Esophagus muscularis mucosa (tissue), 4 donors: Measurements from ENCODE around the gene SLC25A11. TPM values are rescaled to one million over a fixed set of nuclear protein-coding genes. Genes with fewer than 3 reads are reported as not detected.
A peak's percentile ranks its signal among the peaks of the same experiment; 100 is the strongest.

Source experiments
- DNase-seq: peaks from one replicate; pipeline ENCODE4 v3.0.0-alpha.2; 2017; ENCODE audit errors: extremely low spot score
- H3K27ac ChIP-seq, 4 donors: fragments of 200-600 bp; sonication (generic); replicated peaks in 1 of 4; 1 replicate in 3 of 4; 2 replicates in 1 of 4; pipeline ENCODE4 v1.5.1; 2016 to 2019; ENCODE audit warnings: mild to moderate bottlenecking in 1 of 4
- H3K27me3 ChIP-seq, 4 donors: fragments of 200-600 bp; sonication (generic); one replicate each; pipeline versions ENCODE4 v1.5.1 to v1.6.0; 2016 to 2019
- H3K36me3 ChIP-seq, 4 donors: fragments of 200-600 bp; sonication (generic); one replicate each; pipeline ENCODE4 v1.5.1; 2016 to 2019
- H3K4me1 ChIP-seq, 4 donors: fragments of 200-600 bp; sonication (generic); one replicate each; pipeline ENCODE4 v1.5.1; 2016 to 2019
- H3K4me3 ChIP-seq, 4 donors: fragments of 200-600 bp; sonication (generic); 1 replicate in 2 of 4; 2 replicates in 2 of 4; pipeline ENCODE4 v1.5.1; 2016 to 2019; ENCODE audit warnings: mild to moderate bottlenecking in 4 of 4, moderate library complexity in 1 of 4
- H3K9me3 ChIP-seq, 4 donors: fragments of 200-600 bp; sonication (generic); 1 replicate in 3 of 4; 2 replicates in 1 of 4; pipeline ENCODE4 v1.5.1; 2016 to 2019
- CTCF ChIP-seq, 3 experiments: fragments of 200-600 bp in 2 of 3; fragments of 450-650 bp in 1 of 3; sonication (generic) in 2 of 3; IDR thresholded peaks; one replicate each; pipeline ENCODE4 v1.5.1; 2017 to 2019; ENCODE audit warnings: antibody characterized with exemption in 3 of 3, mild to moderate bottlenecking in 2 of 3, moderate library complexity in 1 of 3
- EP300 ChIP-seq: sonication (generic); formaldehyde crosslinking; IDR thresholded peaks from one replicate; pipeline ENCODE4 v1.6.1; 2017; ENCODE audit warnings: antibody characterized with exemption
- POLR2A ChIP-seq: fragments of 450-650 bp; IDR thresholded peaks from one replicate; pipeline ENCODE4 v1.6.1; 2017; ENCODE audit warnings: antibody characterized with exemption, moderate library complexity, mild to moderate bottlenecking, low read depth
- POLR2AphosphoS5 ChIP-seq, 2 donors: sonication (generic); formaldehyde crosslinking; IDR thresholded peaks; one replicate each; pipeline ENCODE4 v1.6.1; 2017; ENCODE audit warnings: antibody characterized with exemption in 2 of 2
- WGBS: methylation state at CpG from one replicate; pipeline ENCODE4 v1.1.5; 2018; 5-methylcytosine and 5-hydroxymethylcytosine counted together
- intact Hi-C: fragments of 100-400 bp; cut with DNase I; formaldehyde crosslinking; loops from one replicate; pipeline ENCODE4 v1.15.1; 2023
- total RNA-seq, 4 donors: library from RNA; depleted of rRNA; stranded (reverse); fragments of >200 nt; gene quantifications; one replicate each; pipeline versions ENCODE4 v1.1.0 to v1.2.1, GENCODE V29; 2016

The SLC25A11 gene
- total RNA-seq, 4 donors from 2014 or later: 38.8 to 73.4 (median 55.5) TPM

GRCh38 chr17:4950746-4951204 is 10.9 kb upstream of the SLC25A11 start, which contains the start of gene ENO3:
Gene ENO3, plus strand, starts transcription at chr17:4951119. Its CDS starts 711 bp downstream, at chr17:4951830.
- 46% methylated on average over 5 of the region's 7 CpGs for WGBS
- no peak for TF ChIP-seq POLR2AphosphoS5 (IDR thresholded peaks at IDR 0.05)
- no peak for TF ChIP-seq EP300
- no peak for TF ChIP-seq CTCF (IDR thresholded peaks at IDR 0.05)
- TF ChIP-seq POLR2A: no peak
- H3K27ac ChIP-seq: peak within 1 kb of the TSS; percentile 94 to 100 (median 98)
- peak within 1 kb of the TSS; percentile 87 to 100 (median 100) for H3K4me3 ChIP-seq
- peaks cover 0 to 18% (median 10%) of the 10 kb centered on the region in 4 donors for H3K36me3 ChIP-seq
- H3K9me3 ChIP-seq: peaks cover 0 to 2% (median 0%) of the 10 kb centered on the region in 4 donors
- H3K27me3 ChIP-seq: no peaks in the 10 kb centered on the region
- H3K4me1 ChIP-seq: peaks cover 30 to 48% (median 44%) of the 10 kb centered on the region in 4 donors
- DNase-seq: no peak
- intact Hi-C loops: no loop called here

GRCh38 chr17:4950075-4950745 is 10.4 kb upstream of the SLC25A11 start:
- no peak for TF ChIP-seq CTCF (IDR thresholded peaks at IDR 0.05)
- TF ChIP-seq POLR2A: no peak
- no peak for TF ChIP-seq EP300
- TF ChIP-seq POLR2AphosphoS5 (IDR thresholded peaks at IDR 0.05): no peak
- Histone ChIP-seq H3K9me3 (peaks cover 0 to 2% (median 0%) of the 10 kb centered on the region in 4 donors), H3K27ac (peak overlapping the region; percentile 94 to 100 (median 98)), H3K4me3 (peak overlapping the region; percentile 87 to 100 (median 100)), H3K27me3 (no peaks in the 10 kb centered on the region), H3K36me3 (peaks cover 0 to 23% (median 16%) of the 10 kb centered on the region in 4 donors), H3K4me1 (peaks cover 36 to 54% (median 49%) of the 10 kb centered on the region in 4 donors)
- intact Hi-C loops: no loop called here
- 10% methylated on average over 29 of the region's 52 CpGs for WGBS
- no peak for DNase-seq

DNA sequence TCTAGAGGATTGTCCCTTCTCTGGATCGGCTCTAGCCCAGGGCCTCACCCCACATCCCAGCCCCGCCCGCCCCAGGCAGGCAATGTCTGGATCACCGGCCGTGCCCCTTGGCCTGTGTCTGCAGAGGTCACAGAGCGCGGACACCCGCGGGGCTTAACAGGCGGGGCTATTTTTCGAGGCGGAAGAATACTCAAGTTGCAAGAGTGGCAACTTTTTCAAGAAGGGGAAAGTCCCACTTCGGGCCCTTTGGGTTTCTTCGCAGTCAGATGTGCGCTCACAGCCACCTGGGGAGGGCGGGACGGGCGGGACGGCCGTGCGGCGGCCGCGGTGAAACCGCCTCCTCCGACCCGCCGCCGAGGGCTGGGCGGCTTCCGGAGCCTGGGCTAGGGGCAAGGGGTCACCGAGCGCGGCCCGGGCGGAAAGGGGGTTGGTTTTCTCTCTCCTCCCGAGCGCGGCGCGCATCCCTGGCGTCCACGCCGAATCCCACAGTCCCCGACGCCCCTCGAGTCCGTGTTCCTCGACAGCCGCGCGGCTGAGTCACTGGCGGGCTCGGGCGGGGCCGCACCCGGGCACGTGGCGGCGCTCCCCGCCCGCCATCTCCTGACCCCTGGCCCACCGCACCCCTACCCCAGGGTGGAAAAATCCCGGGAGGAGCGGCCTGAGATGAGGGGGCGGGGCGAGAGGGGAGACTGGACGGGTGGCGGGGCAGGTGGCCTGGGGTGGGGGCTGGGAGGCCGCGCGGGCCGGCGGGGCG is 9.7 kb upstream of the SLC25A11 start:
- intact Hi-C loops: loop anchor here (2.0 kb wide), 1 partner anchor 17 kb away; the partner anchor contains the start of gene SPAG7
- peaks cover 43 to 61% (median 56%) of the 10 kb centered on the region in 4 donors for H3K4me1 ChIP-seq

GRCh38 chr17:4948931-4949320 is 9.1 kb upstream of the SLC25A11 start:
- Histone ChIP-seq H3K9me3 (peaks cover 0 to 2% (median 0%) of the 10 kb centered on the region in 4 donors), H3K27ac (peak overlapping the region; percentile 94 to 100 (median 98)), H3K4me1 (peaks cover 45 to 67% (median 62%) of the 10 kb centered on the region in 4 donors), H3K36me3 (peaks cover 5 to 36% (median 29%) of the 10 kb centered on the region in 4 donors), H3K4me3 (peak overlapping the region; percentile 87 to 100 (median 100)), H3K27me3 (no peaks in the 10 kb centered on the region)
- intact Hi-C loops: loop anchor here (2.0 kb wide), 1 partner anchor 18 kb away; the partner anchor contains the start of gene SPAG7
- 2% methylated on average over 37 of the region's 40 CpGs for WGBS
- DNase-seq: peak; percentile 93
- TF ChIP-seq POLR2AphosphoS5 (IDR thresholded peaks at IDR 0.05) (peak; percentile 53 to 59), CTCF (IDR thresholded peaks at IDR 0.05) (no peak), POLR2A (peak; percentile 8)

More for the DNA sequence above, 9.7 kb upstream of the SLC25A11 start:
- peak overlapping the region; percentile 94 to 100 (median 98) for H3K27ac ChIP-seq
- TF ChIP-seq EP300 (no peak), POLR2AphosphoS5 (IDR thresholded peaks at IDR 0.05) (peak in 1 of 2 donors; percentile 60), POLR2A (no peak)
- 1% methylated on average over 26 of the region's 75 CpGs for WGBS
- DNase-seq: peak; percentile 94
- H3K27me3 ChIP-seq: no peaks in the 10 kb centered on the region
- peaks cover 5 to 30% (median 23%) of the 10 kb centered on the region in 4 donors for H3K36me3 ChIP-seq
- peaks cover 0 to 2% (median 0%) of the 10 kb centered on the region in 4 donors for H3K9me3 ChIP-seq
- H3K4me3 ChIP-seq: peak overlapping the region; percentile 87 to 100 (median 100)
